GM19468 (cell line): ENCODE data around the gene TFF2.

Experiments used
- ATAC-seq: cut with Tn5 transposase; IDR thresholded peaks from one replicate; pipeline ENCODE4 v1.9.1; 2021; ENCODE audit warnings: mild to moderate bottlenecking, moderate library complexity, moderate number of reproducible peaks; ENCODE audit not compliant: unreplicated experiment; ENCODE audit errors: extremely low read depth

Gene TFF2

DNA sequence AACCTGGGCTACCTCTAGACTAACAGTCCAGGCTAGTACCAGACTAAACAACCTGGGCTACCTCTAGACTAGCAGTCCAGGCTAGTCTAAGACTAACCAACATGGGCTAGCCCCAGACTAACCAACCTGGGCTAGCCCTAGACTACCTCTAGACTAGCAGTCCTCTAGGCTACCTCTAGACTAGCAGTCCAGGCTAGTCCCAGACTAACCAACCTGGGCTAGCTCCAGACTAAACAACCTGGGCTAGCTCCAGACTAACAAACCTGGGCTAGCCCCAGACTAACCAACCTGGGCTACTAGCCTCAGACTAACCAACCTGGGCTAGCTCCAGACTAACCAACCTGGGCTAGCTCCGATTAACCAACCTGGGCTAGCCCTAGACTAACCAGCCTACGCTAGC, 2.0 kb downstream of the TFF2 start:
- ATAC-seq: no peak

DNA sequence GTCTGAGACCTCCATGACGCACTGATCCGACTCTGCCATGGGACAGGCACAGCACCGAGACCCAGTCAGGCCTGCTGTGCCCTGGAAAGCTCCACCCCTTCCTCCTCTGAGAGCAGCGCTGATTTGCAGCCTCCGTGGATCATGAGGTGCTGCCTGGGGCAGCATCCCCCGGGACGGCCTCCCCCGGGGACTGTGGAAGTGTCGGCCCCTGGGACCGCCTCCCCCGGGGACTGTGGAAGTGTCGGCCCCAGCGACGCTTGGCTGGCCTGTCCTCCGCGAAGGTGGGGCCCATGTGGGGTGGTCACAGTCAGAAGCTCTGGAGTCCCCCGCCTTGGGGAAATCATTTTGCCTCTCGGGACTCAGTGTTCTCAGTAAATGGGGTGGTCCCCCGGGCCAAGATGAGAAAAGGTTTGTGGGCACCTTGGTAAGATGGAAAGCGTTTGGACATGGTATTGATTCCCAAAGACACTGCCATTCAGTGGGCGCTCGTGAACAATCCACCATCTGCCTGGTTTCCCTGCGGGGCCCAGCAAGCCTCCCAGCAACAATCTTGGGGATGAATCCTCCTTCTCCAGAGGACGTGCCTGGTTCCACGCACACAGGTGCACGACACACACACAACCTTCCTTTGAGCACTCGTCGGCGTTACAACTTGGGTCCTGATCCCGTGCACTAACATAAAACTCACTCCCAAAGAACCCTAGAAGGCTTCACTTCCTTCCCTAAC, 3.0 kb downstream of the TFF2 start:
- no peak for ATAC-seq

DNA sequence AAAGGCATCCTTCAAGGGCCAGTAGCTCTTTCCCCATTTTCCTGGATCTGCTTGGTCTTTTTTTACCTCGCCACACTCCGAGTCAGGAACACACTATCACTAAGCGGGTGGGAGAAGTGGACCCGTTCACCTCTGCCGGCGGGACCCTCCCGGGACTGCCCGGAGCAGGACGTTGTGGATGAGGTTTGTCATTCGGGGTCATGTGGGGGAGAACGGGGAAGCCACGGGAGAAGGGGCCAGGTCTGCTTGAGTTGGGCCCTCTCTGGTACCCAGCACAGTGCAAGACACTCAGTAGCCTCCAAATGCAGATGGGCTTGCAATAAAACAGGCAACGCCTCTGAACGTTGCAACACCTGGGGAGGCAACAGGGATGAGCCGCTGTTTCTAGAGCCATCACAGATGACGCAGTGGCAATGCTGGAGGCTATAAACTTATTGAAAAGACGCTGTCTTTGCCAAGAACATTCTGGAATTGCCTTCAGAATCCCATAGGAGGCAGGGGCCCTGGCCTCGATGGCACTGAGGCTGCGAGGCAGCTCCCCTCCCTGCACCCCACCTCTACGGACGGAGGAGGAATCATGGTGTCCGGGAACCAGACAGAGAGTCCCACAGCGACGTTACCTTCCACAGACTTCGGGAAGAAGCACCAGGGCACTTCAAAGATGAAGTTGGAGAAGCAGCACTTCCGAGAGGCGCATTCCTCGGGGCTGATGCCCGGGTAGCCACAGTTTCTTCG, 3.8 kb downstream of the TFF2 start:
- no peak for ATAC-seq

DNA sequence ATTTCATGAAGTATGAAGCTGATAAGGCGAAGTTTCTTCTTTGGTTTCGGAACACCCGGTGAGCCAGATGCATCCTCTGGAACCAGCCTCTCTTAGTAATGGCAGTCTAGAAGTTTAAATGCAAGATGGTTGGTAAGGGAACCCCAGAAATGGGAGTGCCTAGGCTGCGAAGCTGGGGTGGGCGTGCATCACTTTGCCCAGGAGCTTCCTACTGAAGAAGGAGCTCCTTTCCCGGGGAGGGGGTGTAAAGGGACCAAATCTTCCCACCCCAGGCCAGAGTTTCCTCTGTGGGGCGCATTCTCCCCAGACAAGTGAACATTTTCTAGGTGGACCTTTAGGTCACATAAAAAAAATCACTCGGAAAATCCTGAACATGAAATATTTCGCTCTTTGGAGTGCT, 4.4 kb downstream of the TFF2 start:
- no peak for ATAC-seq

DNA sequence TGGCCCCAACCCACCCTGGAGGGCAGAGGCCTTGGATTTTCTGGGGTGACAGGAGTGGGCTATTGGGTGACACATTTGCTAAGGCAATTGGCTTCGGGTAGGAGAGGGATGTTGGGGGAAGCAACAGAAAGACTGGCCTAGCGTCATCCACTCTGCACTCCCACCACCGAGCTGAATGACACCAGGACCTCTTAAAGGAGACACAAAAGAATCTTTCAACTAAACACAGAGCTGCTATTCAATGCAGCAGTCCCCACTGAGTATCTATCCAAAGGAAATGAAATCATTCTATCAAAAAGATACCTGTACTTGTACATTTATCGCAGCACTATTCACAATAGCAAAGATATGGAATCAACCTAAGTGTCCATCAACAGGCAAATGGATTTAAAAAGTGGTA, 6.2 kb downstream of the TFF2 start:
- no peak for ATAC-seq

DNA sequence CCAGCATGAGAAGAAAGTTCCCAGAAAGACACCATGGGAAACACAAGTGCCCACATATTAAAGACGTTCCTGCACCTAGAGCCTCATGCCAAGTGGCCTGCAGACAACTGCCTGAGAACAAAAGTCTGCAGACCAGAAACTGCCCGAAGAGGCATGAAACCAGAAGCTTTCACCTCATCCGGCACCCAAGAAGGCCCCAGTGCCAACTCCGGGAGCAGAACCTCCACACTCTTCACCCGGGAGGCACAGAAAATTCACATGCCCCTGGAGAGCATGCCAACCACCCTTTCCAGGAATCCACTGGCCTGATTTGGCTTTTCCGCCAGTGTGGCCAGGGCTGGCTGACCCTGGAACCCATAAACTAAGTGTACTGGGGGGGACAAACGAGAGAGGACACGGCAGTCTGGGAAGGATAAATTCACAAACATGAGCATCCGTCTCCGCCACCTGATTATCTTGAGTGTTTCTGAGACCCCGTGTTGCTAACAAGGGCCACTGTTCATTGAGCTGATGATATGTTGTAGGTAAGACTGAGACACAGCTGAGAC, 6.8 kb downstream of the TFF2 start:
- ATAC-seq: no peak

DNA sequence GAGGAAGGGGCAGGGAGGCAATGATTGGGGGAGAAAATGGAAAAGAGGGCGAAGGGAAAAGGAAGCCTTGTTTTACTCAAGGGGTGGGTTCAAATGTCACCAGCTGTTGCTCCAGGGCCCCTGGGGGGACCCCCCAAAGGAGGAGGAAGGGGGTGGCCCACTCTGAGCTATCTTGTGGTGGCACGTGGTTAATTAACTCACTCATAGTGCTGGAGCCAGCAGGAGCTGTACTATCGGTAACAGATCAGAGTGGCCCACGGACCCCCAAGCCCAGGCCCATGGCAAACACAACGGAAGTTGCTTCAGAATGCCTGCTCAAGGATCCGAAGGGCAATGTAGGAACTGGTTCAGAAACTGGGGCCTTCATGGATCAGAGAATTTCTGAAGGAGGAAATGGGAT, 7.2 kb downstream of the TFF2 start:
- ATAC-seq: no peak

DNA sequence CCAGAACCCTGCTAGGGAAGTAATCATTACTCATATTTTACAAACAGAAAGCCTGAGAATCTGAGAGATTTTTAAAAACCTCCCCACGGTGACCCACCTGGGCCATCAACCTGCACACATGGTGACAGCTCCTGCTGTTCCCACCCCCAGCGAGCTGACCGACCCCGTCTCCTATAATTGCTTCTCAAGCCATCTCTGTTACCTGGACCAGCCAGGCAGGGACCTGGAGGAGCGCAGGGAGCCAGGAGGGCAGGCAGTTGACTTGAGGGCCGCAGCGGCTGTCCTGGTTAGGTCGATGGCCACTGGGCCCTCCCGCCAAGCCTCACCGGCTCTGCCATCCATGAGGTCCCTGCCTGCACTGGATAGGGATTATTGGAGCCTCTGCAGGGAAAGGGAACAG, 7.7 kb downstream of the TFF2 start:
- no peak for ATAC-seq

DNA sequence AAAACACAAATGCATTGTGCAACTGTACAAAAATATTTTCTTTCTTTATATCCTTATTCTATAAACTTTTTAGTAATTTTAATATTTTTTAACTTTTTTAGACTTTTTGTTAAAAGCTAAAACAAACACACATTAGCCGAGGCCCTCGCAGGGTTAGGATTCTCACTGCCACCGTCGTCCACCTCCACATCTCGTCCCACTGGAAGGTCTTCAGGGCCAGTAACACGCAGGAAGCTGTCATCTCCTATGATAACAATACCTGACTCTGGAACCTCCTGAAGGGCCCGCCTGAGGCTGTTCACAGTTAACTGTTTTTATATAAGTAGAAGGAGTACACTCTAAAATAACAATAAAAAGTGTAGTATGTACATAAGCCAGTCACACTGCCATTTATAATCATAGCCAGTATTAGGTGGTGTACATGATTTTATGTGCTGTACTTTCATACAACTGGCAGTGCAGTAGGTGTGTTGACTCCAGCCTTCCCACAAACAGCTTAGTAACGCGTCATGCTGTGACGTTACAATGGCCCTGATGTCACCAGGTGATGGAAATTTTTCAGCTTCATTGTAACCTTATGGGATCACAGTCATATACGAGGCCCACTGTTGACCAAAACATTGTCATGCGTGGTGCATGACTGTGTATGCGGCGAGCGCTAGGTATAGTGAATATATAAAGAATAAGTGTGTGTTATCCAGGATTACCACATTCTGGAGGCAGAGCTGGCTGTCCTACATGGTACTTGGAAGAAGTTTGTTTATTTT, 8.8 kb downstream of the TFF2 start:
- ATAC-seq: no peak

DNA sequence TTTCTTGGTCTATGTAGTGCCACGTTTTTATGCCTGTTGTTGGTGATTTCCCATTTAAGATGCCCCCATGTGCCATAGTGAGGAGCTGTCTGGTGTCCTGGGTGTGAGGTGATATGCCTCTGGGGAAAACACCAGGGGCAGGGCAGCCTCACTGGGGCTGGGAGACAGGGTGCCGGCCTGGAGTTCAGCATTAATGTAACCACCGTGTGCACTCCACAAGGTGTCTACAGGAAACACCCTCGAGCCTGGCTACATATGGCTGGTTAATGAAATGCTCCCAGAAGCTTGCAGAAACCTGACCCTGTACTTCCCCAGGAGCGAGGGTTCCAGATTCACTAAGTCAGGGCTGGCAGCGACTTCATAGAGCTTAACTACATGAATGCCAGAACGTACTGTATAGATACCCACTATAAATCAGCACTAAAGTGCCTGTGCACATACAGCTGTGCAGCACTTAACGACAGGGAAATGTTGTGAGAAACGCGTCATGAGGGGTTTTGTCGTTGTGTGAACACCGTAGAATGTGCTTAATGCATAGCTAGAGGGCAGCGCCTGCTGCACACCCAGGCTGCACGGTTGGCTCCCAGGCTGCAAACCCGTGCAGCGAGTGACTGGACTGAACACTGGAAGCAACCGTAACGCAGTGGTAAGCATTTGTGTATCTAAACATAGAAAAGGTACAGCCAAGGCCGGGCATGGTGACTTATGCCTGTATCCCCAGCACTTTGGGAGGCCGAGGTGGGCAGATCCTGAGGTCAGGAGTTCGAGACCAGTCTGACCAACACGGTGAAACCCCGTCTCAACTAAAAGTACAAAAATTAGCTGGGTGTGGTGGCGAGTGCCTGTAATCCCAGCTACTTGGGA, 10.4 kb downstream of the TFF2 start:
- ATAC-seq: no peak

DNA sequence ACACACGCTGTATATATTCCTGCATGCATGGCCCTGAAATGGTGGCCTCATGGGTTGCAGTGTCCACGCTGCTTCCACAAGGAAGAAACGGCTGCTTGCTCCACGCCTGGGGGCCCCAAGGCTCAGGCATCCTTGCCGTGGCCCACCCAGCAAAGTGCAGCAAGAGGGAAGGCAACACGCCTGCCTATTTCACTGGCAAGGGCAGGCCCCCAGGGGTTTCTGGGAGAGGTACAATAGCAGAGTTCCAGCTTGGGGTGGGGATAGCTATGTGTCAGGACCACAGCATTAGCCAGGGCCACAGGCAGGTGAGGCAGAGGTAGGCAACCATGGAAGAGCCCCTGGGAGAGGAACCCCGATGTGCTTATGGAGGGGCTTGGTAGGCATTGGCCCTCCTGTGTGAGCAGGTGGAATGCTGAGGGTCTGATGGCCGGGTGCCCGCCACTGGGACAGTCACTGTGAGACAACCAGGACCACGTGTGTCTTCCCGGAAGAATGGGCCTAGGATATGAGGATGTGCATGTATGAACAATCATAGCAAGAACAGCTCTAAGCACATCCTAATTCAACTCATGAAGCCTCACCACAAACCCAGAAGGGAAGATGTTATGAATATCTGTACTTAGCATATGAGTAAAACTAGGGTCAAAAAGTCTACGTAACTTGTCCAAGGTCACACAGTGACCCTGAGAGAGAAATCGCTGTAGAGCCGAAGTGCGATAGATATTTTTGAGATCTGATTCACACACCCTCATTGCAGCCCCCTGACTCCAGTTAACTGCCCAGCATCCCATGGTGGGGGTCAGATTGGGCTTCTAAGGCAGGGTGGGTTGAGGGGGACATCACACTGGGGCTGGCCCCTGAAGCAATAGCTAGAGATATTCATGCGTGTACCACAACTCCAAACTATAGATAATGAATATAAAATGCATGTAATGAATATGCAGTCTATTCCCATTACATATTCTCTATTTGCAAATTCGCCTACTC, 11.8 kb downstream of the TFF2 start:
- ATAC-seq: no peak

DNA sequence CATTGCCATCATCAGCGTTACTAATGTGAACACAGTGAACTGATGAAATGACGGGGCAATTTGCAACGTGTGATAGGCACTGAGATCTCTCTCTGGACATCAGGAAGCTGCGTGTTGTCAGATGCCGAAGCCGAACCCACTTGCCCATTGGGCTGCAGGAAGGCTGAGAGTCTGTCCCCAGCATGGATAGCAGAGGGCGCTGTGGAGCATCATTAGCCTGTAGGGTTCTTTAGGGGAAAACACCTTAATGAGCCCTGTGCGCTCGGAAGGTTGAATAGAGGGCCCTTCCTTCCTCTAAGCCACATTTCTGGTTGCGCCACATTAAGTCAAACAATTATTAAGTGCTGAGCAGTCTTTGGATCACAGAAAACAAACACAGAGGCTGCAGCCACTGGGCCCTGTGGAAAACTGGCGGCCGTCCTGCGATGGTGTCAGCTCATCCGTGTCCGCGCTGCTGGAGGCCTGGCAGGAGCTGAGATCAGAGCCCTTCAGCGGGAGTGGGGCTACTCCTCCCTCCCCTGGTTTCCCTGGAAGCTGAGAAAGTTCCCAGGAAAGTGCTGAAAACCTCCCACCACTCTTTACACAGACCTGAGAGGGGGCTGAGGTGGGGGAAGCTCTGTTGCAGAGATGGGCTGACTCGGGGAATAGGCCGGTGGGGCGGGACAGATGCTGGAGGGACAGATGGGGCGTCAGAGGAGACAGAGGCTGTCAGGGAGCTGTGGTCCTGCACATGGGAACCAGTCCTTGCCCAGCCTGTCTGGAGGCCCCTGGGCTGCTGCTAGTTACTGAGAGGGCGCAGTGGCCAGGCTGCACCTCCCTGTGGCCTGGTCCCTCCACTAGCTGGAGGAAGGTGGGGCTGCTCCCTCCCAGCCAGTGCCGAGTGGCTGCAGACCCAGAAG, 12.7 kb downstream of the TFF2 start:
- ATAC-seq: no peak

DNA sequence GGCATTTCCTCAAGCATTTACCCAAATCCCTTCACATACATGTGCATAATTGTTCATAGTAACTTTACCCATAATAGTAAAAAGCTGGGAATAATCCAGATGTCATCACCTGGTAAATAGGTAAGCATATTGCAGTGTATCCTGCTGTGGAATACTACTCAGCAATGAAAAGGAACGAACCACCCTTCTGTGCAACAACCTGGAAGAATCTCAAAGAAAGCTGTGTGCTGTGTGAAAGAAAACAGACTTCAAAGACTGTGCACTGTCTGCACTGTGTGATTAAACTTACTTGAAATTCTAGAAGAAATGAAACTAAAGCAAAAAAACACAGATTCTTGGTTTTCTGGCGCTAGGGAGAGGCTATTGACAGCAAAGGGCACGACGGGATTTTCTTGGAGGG, 13.5 kb downstream of the TFF2 start:
- no peak for ATAC-seq

DNA sequence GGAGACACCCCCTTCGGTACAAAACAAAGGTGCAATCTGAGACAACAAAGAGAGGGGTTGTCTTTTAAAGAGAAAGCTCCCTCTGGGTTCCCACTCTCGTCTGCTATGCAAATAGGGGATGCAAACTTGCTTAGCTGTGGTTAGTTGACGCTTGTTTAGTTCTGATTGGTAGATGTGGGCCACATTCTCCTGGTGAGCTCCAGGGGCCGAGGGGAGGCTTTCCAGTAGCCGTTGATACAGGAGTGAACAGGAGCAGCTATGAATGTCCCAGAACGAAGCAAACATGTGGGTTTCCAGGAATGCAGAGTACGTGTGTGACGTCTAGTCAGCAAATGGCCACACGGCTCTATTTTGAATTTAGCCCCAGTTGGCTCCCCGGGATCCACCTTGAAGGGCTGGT, 14.7 kb downstream of the TFF2 start:
- no peak for ATAC-seq

DNA sequence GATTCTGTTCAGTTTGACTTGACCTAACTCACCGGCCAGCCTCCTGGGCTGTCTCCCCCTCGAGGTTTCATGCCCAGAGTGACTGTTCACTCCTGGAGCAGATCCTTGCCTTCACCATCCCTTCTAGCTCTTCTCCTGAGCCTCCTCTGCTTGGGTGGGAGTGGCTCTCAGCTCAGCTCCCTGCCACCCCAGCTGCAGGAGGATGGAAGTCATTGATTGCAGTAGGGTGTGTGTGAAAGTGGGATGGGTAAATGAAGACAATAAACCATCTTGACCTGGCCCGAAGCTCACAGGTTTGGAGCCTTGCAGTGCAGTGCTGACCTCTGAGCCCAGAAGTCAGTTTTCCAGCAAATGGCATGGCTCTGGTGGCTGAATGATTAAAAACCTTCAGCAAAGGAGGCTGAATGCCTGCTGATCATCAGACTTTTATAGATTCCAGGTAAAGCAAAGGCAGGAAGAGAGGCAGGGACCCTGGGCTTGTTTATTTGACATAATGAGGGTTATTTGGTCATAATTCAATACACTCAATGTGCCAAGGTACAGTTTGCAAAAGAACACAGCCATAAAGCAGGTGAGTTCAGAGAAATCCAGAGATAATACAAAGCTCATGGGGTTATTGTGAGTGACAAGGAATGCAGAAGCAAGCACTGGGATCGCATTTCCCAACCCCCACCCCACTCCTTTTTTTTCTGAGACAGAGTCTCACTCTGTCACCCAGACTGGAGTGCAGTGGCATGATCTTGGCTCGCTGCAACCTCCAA, 18.1 kb downstream of the TFF2 start:
- ATAC-seq: no peak

DNA sequence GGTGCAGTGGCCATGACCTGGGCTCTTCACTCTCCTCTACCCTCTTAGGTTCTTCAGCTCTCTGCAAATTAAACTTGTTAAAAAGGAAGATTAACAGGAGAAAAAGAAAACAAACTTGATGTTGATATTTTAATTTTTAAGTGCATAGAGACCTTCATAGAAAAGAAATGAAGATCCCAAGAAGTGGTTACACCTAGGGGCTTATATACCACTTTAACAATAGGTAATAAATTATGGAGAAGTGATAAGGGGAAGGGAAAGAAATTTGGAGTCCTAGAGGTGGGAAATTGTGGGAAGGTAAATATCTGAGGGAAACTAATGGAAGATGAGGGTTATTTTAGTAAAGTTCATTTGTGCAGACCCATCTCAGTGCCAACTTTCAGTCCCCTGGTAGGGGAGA, 19.1 kb downstream of the TFF2 start:
- no peak for ATAC-seq
